NT2/D1 (cell line): ENCODE data around the gene C1orf122.

Source experiments
- DNase-seq: peaks from one replicate; pipeline ENCODE4 v3.0.0-alpha.2; 2011; ENCODE audit warnings: low read depth, low spot score
- H3K27me3 ChIP-seq: 2 replicates; pipeline ENCODE4 v1.6.0; 2011; ENCODE audit warnings: mild to moderate bottlenecking; ENCODE audit not compliant: insufficient read length, insufficient read depth
- H3K36me3 ChIP-seq: 2 replicates; pipeline ENCODE4 v1.6.1; 2011; ENCODE audit warnings: mild to moderate bottlenecking, low read length, mixed read lengths; ENCODE audit not compliant: insufficient read depth, insufficient read length
- H3K4me1 ChIP-seq: 2 replicates; pipeline ENCODE4 v1.5.1; 2011; ENCODE audit not compliant: insufficient read depth, insufficient read length
- H3K4me3 ChIP-seq: 2 replicates; pipeline ENCODE4 v1.5.1; 2011; ENCODE audit warnings: low read depth; ENCODE audit not compliant: insufficient read length
- H3K9ac ChIP-seq: 2 replicates; pipeline ENCODE4 v1.6.0; 2011; ENCODE audit warnings: low read depth; ENCODE audit not compliant: insufficient read length
- H3K9me3 ChIP-seq: 2 replicates; pipeline ENCODE4 v1.5.1; 2011; ENCODE audit warnings: mild to moderate bottlenecking, low read length; ENCODE audit not compliant: insufficient read depth
- SUZ12 ChIP-seq: IDR thresholded peaks from 2 replicates; pipeline ENCODE4 v1.6.1; 2011; ENCODE audit not compliant: insufficient read length, insufficient read depth; ENCODE audit errors: extremely low read depth
- YY1 ChIP-seq: IDR thresholded peaks from 2 replicates; pipeline ENCODE4 v1.6.1; 2011; ENCODE audit not compliant: insufficient read length, insufficient read depth
- ZNF274 ChIP-seq: IDR thresholded peaks from 2 replicates; pipeline ENCODE4 v1.6.1; 2011; ENCODE audit warnings: mild to moderate bottlenecking, low read depth, low read length

The C1orf122 gene

DNA sequence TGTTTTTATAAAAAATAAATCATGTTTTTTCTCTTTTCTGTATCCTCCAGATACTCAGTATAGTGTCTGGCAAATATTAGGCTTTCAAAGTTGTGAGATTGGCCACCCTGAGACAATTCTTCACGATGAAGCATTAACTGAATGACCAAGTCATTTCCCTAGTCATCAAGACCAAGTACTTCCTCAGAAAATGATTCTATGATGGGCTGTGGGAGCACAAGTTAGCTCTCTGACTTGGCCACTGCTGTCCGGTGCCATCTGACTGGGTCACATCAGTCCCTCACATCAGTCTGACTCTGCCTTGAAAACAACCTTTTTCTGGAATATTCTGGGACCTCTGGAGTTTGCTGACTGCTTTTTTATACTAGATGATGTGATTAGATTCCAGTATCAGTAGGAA is 13.9 kb downstream of the C1orf122 start:
- Histone ChIP-seq H3K4me1 (peaks cover 3% of the 10 kb centered on the region), H3K27me3 (no peaks in the 10 kb centered on the region), H3K36me3 (peaks cover 79% of the 10 kb centered on the region), H3K9me3 (no peaks in the 10 kb centered on the region), H3K4me3 (no peak overlapping the region), H3K9ac (no peak overlapping the region)
- TF ChIP-seq SUZ12 (no peak), ZNF274 (no peak), YY1 (no peak)
- DNase-seq: no peak

GRCh38 chr1:37822906-37823815 is 15.6 kb downstream of the C1orf122 start:
- DNase-seq: no peak
- TF ChIP-seq SUZ12: no peak
- no peak for TF ChIP-seq ZNF274
- no peak for TF ChIP-seq YY1
- Histone ChIP-seq H3K27me3 (no peaks in the 10 kb centered on the region), H3K4me3 (no peak overlapping the region), H3K36me3 (peaks cover 70% of the 10 kb centered on the region), H3K9me3 (no peaks in the 10 kb centered on the region), H3K4me1 (peaks cover 1% of the 10 kb centered on the region), H3K9ac (no peak overlapping the region)

DNA sequence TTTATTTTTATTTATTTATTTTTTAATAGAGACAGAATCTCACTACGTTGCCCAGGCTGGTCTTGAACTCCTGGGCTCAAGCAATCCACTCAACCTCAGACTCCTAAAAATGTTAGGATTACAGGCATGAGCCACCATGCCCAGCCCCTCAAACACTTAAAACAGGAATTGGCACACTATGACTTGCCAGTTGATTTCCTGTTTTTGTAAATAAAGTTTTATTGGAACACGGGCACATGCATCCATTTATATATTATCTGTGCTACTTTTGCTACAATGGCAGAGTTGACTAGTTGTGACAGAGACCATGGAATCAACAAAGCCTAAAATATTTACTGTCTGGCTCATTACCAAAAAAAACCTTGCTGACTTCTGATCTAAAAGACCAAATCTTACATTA is 16.4 kb downstream of the C1orf122 start:
- Histone ChIP-seq H3K4me3 (no peak overlapping the region), H3K36me3 (peaks cover 75% of the 10 kb centered on the region)

GRCh38 chr1:37825506-37825905 is 17.9 kb downstream of the C1orf122 start:
- no peak for DNase-seq
- Histone ChIP-seq H3K9me3 (no peaks in the 10 kb centered on the region), H3K4me3 (no peak overlapping the region), H3K36me3 (peaks cover 74% of the 10 kb centered on the region), H3K27me3 (no peaks in the 10 kb centered on the region), H3K4me1 (no peaks in the 10 kb centered on the region), H3K9ac (no peak overlapping the region)
- no peak for TF ChIP-seq SUZ12
- TF ChIP-seq ZNF274: no peak
- no peak for TF ChIP-seq YY1

More for the DNA sequence above, 16.4 kb downstream of the C1orf122 start:
- no peak overlapping the region for H3K9ac ChIP-seq
- no peaks in the 10 kb centered on the region for H3K9me3 ChIP-seq
- DNase-seq: no peak
- H3K27me3 ChIP-seq: no peaks in the 10 kb centered on the region
- H3K4me1 ChIP-seq: no peaks in the 10 kb centered on the region
- TF ChIP-seq ZNF274 (no peak), YY1 (no peak), SUZ12 (no peak)

GRCh38 chr1:37828410-37829074 is 21.0 kb downstream of the C1orf122 start:
- DNase-seq: no peak
- Histone ChIP-seq H3K4me3 (no peak overlapping the region), H3K4me1 (no peaks in the 10 kb centered on the region), H3K36me3 (peaks cover 69% of the 10 kb centered on the region), H3K9me3 (no peaks in the 10 kb centered on the region), H3K9ac (no peak overlapping the region), H3K27me3 (no peaks in the 10 kb centered on the region)
- TF ChIP-seq YY1 (no peak), ZNF274 (no peak), SUZ12 (no peak)

GRCh38 chr1:37831109-37831508 is 23.5 kb downstream of the C1orf122 start:
- no peaks in the 10 kb centered on the region for H3K9me3 ChIP-seq
- no peak overlapping the region for H3K9ac ChIP-seq
- H3K4me1 ChIP-seq: no peaks in the 10 kb centered on the region
- no peaks in the 10 kb centered on the region for H3K27me3 ChIP-seq
- no peak for DNase-seq
- no peak overlapping the region for H3K4me3 ChIP-seq
- peaks cover 75% of the 10 kb centered on the region for H3K36me3 ChIP-seq
- TF ChIP-seq SUZ12 (no peak), YY1 (no peak), ZNF274 (no peak)

- Histone ChIP-seq H3K27me3 (no peaks in the 10 kb centered on the region), H3K4me1 (no peaks in the 10 kb centered on the region), H3K9me3 (no peaks in the 10 kb centered on the region), H3K4me3 (no peak overlapping the region), H3K9ac (no peak overlapping the region), H3K36me3 (peaks cover 74% of the 10 kb centered on the region)
- no peak for DNase-seq
- TF ChIP-seq ZNF274: no peak
- TF ChIP-seq YY1: no peak
These were observed 24.2 kb downstream of the C1orf122 start for GRCh38 chr1:37831809-37832208.
